ENCODE data around the gene MAN2B2.
"Not testable (repeated sequence)": the region's sequence is repeated elsewhere in the genome, so short reads cannot be mapped to it uniquely, and the experiment has no call there.

The MAN2B2 gene

DNA sequence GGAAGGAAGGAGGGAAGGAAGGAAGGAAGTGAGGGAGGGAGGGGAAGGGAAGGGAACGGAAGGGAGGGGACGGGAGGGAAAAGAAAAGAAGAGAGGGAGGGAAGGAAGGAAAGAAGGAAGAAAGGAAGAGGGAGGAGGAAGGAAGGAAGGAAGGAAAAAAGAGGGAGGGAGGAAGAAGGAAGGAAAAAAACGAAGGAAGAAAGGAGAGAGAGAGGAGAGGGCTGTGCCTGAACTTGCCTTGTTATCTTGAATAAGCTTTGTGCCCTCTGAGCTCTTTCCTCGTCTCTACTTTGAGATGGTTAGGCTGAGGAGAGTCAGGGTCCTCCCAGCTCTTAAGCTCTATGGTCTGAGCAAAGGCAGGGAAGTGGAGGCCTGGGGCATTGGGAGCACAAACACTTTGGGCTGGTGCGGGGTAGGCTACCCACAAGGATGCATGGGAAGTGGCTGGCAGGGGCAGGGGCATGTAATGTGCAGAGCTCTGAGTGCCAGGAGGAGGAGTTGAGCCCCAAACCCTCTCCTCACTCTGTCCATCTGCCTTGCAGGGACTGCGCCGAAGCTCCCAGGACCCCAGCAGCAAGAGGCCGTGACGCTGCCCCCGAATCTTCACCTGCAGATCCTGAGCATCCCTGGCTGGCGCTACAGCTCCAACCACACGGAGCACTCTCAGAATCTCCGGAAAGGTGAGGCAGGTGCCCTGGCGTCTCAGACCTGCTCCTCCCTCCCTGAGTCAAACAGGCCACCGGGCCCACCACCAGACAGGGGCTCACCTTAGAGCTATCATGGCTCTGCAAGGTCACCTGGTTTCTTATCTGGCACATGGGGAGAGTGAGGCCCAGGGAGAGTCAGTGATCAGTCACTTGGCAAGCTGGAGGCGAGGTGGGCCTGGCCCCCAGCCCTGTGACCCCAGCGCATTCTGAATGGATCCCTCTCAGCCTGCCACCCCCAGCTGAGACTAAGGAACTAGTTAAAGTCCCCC, 39.0 kb downstream of the MAN2B2 start:
- in situ Hi-C loops (cut with MboI; ENCODE audit: low sequenced_read_pairs), result no loop called here

DNA sequence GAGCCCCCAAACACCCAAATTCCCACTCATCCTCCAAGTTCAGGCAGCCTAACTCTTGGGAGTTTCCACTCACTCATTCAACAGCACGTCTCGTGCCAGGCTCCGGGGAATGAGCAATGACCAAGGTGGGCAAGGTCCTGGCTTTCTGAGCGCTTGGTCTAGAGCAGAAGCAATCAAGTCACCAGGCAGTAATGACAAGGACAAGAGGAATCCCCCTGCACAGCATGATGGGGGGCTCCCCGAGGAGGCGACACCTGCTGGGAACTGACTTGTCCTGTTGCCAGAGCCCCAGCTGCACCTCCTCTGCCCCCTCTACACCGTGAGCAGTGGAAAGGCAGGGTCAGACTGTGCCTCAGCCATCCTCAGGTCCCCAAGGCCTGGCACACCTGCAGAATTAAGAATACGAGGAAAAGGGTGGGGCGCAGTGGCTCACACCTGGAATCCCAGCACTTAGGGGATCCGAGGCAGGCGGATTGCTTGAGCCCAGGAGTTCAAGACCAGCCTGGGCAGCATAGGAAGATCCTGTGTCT, 39.8 kb downstream of the MAN2B2 start:
- in situ Hi-C loops (cut with MboI; ENCODE audit: low sequenced_read_pairs), result no loop called here

DNA sequence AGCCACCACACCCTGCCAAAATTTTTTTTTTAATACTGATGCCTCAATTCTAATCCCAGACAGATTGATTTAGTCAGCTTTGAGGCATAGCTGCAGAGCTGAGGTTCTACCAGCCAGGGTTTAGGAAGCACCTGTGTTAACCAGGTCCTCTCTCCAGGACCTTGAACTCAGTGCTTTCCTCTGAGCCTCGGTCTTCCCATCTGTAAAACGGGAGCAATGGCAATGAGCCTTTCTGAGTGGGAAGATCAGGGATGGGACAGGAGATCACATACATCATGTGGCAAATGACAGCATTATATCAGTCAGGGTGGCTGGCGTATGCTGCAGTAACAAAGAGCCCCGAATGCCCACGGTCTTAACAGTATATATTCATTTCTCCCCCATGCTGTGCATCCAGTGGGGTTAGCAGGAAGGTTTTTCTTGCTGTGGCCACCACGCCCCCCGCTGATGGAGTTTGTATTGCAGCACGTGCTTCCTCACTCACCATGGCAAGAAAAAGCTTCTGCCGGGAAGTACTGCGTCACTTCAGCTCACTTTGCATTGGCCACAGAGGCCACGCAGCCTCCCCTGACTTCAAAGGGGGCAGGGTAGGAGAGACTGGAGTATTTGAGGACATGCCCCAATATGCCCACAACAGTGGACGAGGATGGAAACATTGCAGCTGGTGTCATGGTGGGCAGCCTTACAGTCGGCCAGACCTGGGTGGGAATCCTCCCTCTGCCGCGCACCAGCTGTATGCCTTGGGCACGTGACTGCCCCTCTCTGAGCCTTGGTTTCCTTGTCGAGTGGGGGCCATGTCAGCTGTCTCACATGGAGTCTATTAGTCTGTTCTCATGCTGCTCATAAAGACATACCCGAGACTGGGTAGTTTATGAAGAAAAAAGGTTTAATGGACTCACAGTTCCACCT, 41.4 kb downstream of the MAN2B2 start:
- in situ Hi-C loops (cut with MboI; ENCODE audit: low sequenced_read_pairs), result no loop called here

DNA sequence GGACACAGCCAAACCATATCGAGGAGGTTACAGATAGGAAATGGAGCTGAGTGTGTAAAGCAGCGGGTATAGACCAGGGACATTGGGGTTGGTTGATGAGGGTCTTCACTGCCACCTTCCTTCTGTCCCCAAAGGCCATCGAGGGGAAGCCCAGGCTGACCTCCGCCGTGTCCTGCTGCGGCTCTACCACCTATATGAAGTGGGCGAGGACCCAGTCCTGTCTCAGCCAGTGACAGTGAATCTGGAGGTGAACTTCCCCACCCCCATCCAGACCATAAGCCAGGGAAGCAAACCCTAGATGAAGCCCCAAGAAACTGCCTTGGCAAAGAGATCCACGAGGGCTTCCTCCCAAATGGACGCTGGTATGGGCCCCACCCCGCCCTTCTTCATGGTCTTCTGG, 42.3 kb downstream of the MAN2B2 start:
- in situ Hi-C loops (cut with MboI; ENCODE audit: low sequenced_read_pairs), result no loop called here

DNA sequence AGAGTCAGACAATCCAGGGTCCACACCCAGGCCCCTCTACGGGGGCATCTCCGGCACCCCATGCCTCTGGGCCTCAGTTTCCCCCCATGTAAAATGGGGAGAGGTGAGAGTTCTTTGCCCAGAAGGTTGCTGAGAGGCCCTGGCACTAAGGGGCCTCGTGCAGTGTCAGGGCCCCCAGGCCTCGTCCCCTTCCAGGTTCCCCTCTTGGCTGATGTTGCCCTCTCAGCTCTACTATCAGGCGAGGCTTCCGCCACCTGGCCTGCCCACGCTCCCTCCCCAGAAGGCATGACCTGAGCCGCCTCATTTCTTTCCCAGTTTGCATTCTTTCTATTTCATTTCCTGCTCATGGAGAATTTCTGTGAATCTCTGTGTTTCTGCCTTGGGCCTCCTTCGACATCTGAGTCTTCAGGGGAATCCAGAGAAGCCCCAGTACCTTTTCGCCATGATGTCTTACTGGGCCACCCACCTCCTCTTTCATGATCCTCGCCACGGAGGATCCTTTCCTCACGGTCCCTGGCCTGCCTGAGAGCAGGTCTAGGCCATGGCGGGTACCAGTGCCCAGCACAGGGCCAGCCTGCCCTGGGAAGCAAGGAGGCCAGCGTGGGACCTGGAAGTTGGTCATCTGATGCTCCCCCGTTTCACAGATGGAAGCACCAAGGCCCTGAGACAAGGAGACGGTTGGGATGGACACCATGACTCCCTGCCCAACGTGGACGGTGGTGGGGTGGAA, 43.6 kb downstream of the MAN2B2 start:
- in situ Hi-C loops (cut with MboI; ENCODE audit: low sequenced_read_pairs), result no loop called here

DNA sequence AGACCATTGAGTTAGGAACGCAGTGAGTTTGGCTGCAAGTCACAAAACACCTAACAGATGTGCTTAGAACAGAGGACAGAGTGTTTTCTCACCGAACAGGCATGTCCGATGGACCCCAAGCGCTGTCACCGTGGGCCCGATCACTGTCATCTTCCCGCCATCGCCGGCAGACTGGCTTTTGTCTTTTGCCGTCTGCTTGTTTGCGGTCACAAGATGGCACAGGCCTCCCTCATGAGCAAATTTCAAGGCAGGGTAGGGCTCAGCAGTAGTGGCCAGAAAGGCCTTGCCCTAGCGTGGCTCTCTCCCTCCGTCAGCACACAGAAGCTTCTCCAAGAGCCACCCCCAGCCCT, 44.1 kb downstream of the MAN2B2 start:
- in situ Hi-C loops (cut with MboI; ENCODE audit: low sequenced_read_pairs), result no loop called here

DNA sequence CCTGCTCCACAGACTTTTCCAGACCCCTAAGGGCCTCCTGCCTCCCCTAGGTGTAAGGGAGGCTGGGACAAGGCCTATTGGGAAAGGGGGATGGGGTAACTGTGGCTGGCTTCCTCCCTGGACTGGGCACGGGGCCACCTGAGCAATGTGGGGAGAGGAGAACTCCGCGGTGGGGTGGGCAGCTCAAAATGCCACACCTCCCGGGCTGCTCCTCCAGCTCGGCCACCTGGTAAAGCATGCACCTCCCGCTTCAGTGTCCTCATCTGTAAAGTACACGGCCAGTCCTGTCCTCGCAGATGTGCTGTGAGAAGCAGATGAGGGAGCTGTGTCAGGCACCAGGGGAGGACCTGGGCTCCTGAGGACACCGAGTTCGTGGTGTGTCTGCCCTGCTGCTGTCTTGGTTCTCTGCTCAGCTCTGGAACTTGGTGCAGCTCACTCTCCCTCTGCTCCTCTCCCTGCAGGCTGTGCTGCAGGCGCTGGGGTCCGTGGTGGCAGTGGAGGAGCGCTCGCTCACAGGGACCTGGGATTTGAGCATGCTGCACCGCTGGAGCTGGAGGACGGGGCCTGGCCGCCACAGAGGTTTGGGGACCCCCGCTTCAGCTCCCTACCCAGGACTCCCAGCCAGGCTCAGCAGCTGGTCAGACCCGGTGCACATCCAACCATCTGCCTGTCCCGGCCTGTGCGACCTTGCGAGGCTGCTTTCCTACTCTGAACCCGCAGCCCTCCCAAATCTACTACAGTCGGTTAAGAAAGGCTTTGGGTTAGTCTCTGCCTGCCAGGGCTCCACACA, 44.7 kb downstream of the MAN2B2 start:
- in situ Hi-C loops (cut with MboI; ENCODE audit: low sequenced_read_pairs), result no loop called here

DNA sequence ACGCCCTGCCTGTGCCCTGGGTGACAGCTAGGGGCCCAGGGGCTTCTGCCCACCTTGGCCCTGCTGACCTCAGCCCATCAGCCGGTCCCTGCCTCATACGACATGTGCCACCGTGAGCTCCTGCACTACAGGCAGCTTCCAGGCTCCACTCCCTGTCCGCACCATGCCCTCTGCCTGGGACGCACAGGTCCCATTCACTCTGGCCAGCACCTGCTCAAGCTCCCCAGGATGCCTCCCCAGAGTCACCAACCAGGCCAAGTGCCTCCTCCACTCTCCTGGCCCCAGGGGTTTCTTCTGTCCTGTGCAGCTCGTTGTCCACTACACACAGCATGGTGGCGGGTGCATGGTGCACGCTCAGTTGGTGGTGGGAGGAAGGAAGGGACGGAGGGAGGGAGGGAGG, 45.3 kb downstream of the MAN2B2 start:
- in situ Hi-C loops (cut with MboI; ENCODE audit: low sequenced_read_pairs), result no loop called here

DNA sequence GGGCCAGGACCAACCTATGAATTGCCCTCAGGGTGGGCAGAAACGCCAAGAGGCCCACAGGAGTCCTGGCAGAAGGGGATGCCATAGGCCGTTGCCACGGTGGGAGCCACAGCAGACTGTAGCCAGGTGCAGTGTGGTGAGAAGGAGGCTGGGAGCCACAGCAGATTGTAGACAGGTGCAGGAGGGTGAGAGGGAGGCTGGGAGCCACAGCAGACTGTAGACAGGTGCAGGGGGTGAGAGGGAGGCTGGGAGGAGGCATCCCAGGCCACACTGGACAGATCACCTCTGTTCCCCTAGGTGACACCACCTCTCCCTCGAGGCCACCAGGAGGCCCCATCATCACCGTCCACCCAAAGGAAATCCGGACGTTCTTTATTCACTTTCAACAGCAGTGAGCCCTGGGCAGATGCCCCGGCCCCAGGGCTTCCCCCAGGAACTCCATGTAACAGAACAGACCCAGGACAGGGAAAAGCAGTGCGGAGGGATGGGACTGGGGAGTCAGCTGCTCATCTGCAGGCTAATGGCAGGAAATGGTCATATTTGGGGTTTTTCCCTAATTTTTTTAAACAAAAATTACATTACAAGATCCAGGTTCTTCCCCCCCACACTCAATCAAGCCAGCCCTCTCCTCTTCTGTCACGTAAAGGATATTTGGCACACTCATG, 46.0 kb downstream of the MAN2B2 start:
- in situ Hi-C loops (cut with MboI; ENCODE audit: low sequenced_read_pairs), result no loop called here

DNA sequence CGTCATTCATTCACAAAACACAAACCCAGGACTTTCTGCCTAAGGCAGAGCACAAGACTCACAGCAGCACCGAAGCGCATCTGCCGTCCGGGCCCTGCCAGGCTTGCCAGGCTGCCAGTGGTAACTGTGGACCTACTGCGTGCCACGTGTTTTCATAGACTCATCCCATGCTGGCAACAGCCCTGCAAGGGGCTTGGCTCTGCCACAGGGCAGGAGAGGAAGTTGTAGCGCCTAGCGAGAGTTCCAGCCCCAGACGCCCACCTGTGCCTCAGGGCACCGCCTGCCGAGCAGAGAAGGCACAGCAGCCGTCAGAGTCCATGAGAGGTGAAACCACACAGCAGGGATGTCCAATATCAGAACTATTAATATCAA, 46.6 kb downstream of the MAN2B2 start:
- in situ Hi-C loops (cut with MboI; ENCODE audit: low sequenced_read_pairs), result no loop called here

DNA sequence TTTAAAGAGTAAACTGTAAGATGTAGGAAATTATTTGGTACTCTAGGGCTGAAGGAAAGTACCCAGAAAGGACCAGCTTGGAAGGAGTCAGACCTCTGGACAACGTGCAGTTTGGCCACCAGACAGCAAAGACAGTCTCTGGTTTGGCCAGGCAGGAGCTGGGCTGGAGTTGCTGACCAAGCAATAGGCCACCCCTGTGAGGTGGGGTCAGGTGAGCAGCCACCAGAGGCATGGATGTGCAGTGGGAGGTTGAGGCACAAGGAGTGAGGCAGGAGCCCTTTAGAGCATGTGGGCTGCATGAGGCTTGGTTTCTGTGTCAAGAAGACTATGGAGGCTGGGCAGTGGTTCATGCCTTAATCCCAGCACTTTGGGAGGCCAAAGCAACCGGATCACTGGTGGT, 47.8 kb downstream of the MAN2B2 start:
- in situ Hi-C loops (cut with MboI; ENCODE audit: low sequenced_read_pairs), result no loop called here

DNA sequence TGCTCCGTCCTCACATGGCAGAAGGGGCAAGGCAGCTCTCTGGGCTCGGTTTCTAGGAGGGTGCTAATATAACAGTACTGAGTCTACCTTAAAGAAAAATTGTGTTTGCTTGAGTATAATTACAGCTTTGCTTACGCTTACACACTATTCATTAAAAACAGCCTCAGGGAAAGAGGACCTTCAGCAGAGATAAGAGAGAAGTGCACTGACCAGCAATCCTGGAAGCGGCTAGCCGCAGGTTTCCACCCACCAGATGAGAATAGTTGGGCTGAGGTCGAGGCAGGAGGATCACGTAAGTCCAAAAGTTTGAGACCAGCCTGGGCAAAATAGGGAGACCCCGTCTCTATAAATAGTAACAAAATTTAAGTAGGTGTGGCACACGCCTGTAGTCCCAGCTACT, 50.3 kb downstream of the MAN2B2 start:
- in situ Hi-C loops (cut with MboI; ENCODE audit: low sequenced_read_pairs), result no loop called here

DNA sequence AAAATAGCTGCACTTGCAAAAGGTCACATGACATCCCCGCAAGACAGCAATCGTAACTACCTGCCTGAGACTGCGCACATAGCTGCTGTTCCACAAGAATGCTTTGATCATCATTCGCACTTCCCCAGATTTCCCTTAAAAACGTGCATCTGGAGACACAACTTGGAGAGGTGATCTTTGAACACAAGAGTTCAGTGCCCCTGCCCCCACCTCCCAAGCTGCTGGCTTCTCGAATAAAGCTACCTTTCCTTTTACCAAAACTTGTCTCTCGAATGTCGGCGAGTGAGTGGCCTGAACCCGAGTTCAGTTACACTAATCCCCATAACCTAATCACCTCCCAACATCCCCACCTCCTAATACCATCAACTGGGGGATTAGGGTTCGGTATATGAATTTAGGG, 51.1 kb downstream of the MAN2B2 start:
- in situ Hi-C loops (cut with MboI; ENCODE audit: low sequenced_read_pairs), result no loop called here

DNA sequence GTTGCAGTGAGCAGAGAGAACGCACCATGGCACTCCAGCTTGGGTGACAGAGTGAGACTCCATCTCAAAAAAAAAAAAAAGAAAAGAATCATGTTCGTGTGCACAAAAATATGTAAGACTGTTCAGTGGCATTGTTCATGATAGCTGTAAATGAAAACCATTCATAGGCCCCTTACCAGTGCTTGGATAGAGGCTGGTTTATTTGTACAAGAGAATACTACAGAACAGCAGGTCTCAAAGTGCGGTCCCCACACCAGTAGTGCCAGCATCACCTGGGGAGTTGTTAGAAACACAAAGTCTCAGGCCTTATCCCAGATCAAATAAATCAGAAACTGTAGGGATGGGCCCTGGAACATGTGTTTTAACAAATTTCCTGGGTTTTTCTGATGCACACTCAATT, 52.8 kb downstream of the MAN2B2 start:
- in situ Hi-C loops (cut with MboI; ENCODE audit: low sequenced_read_pairs), result no loop called here

DNA sequence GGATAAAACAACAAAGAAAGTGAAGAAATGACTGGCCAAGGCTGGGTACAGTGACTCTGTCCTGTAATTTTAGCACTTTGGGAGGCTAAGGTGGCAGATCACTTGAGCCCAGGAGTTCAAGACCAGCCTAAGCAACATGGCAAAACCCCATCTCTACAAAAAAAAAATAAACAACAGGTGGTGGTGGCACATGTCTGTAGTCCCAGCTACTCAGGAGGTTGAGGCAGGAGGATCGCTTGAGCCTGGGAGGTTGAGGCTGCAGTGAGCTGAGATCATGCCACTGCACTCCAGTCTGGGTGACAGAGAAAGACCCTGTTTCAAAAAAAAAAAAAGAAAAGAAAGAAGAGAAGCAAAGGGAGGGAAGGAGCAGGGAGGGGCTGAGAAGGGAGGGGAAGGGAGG, 53.5 kb downstream of the MAN2B2 start:
- in situ Hi-C loops (cut with MboI; ENCODE audit: low sequenced_read_pairs), result not testable (repeated sequence)

DNA sequence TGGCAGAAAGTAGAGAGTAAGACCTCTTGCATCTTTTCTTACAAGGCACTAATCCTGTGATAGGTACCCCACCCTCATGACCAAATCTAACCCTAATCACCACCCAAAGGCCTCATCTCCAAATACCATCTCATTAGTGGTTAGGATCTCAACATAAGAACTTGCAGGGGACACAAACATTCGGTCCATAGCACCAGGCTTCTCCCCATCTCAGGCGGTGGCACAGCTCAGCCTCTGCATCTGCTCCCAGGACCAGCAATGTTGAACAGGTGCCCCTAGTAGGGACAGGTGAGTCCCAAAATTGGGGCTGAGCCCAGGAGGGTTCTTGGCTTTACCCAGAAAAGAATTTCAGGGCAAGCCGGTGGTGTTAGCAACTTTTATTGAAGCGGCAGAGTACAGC, 57.1 kb downstream of the MAN2B2 start:
- in situ Hi-C loops (cut with MboI; ENCODE audit: low sequenced_read_pairs), result no loop called here

DNA sequence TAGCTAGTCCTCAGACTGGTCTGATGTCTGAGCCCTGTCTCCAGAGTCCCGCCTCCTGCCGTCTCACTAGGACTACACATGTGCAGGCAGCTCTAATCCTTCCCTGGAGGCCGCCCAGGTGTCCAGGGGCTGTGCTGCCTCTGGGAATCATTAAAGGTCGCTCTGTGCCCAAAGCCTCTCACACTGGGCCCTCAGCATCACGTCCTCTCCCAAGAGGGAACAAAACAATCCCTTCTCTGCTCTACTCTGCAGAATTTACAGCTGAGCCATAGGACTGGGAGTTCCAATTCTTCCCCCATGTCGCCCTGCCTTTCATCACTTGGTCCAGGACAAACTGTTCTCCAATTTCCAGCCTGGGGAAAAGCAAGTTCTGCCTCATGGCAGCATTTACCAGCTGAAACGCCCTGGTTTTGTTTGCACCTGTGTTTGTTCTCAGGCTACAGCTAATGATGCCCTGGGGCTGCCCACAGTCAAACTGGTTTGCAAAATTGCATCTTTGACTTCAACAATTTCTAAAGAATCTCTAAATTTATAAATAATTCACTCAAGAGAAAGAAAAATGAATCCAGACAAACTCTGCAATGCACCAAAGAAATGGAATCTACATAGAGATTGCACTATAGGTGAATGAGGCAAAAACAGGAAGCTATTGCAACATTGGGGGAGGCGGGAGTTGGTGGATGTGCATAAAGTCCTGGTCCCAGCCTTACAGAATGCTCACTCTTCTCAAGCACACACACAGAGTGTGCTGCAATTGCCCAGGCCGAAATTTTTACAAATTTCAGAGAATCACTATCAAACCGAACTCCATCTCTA, 58.3 kb downstream of the MAN2B2 start:
- in situ Hi-C loops (cut with MboI; ENCODE audit: low sequenced_read_pairs), result no loop called here

DNA sequence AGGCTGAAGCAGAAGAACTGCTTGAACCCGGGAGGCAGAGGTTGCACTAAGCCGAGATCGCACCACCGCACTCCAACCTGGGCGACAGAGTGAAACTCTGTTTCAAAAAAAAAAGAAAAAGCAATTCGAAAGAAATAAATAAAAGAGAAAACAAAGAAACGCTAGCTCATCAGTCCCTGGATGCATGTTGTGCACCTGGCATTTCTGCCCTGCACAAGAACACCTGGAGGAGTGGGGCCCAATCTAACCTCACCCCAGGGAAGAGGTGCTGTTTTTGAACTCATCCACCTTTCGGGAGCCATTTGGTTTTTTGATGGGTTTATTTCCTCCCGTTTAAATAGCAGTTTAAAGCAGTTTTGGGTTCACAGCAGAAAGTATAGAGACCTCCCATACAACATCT, 59.8 kb downstream of the MAN2B2 start:
- in situ Hi-C loops (cut with MboI; ENCODE audit: low sequenced_read_pairs), result no loop called here

DNA sequence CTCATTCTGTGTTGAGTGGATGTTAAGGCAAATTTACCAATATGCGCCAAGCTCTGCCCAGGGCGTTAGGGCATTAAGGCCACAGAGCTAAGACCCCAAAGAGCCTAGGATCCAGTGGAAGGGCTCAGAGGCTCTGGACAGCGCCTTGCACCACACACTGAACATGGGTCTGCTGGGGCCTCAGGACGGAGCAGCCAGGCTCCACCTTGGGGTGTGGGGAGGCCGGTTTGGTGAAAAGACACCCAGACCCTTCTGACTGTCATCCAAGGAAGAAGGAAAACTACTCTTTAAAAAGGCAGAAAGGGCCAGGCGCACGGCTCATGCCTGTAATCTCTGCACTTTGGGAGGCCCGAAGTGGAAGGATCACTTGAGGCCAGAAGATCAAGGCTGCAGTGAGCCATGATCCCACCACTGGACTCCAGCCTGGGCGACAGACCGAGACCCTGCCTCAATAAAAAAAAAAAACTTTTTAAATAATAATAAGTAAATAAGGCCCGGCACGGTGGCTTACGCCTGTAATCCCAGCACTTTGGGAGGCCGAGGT, 64.2 kb downstream of the MAN2B2 start:
- in situ Hi-C loops (cut with MboI; ENCODE audit: low sequenced_read_pairs), result no loop called here

All from HL-60/S4 treated with retinoic acid at 250 ng/mL for 4 days and 3 days (cell line).